Spleen (tissue), 7 donors: ENCODE measurements around the gene C11orf65.

Experiments used
- CTCF ChIP-seq, 11 experiments: fragments of 200-600 bp in 7 of 11; fragments of 450-650 bp in 4 of 11; sonication (generic) in 4 of 11; IDR thresholded peaks in 8 of 11; conservative IDR thresholded peaks in 3 of 11; 1 replicate in 7 of 11; 2 replicates in 4 of 11; pipeline versions ENCODE4 v1.4.0 to v1.8.0; 2016 to 2021; ENCODE audit warnings: antibody characterized with exemption in 11 of 11, inconsistent platforms in 4 of 11, mild to moderate bottlenecking in 1 of 11
- POLR2A ChIP-seq, 3 donors: fragments of 450-650 bp; IDR thresholded peaks; one replicate each; pipeline ENCODE4 v1.5.1; 2017; ENCODE audit warnings: antibody characterized with exemption in 3 of 3, mild to moderate bottlenecking in 1 of 3
- POLR2AphosphoS5 ChIP-seq, 3 donors: sonication (generic); formaldehyde crosslinking; IDR thresholded peaks; one replicate each; pipeline ENCODE4 v1.5.1; 2017; ENCODE audit warnings: antibody characterized with exemption in 3 of 3
- donor health status: DM: no; HTN: no; CAD: no; lungs with moderate emphysema.
- donor health status: DM: no; HTN: no; CAD: no.
- donor health status: DM: no; HTN: no; CAD: no.

- no peak for TF ChIP-seq POLR2AphosphoS5 (IDR thresholded peaks at IDR 0.05)
- no peak for TF ChIP-seq CTCF (IDR thresholded peaks at IDR 0.05 in 8 of 11, conservative IDR thresholded peaks at IDR 0.05 in 3 of 11)
- TF ChIP-seq POLR2A (IDR thresholded peaks at IDR 0.05): no peak
These were observed 115.9 kb downstream of the C11orf65 start for GRCh38 chr11:108351468-108351867.
